ENCODE results near the gene LARP1B. TPM values are rescaled to one million over a fixed set of nuclear protein-coding genes. Genes with fewer than 3 reads are reported as not detected.

The LARP1B gene
- total RNA-seq, 1 experiment from 2014 or later = 31.1 TPM

DNA sequence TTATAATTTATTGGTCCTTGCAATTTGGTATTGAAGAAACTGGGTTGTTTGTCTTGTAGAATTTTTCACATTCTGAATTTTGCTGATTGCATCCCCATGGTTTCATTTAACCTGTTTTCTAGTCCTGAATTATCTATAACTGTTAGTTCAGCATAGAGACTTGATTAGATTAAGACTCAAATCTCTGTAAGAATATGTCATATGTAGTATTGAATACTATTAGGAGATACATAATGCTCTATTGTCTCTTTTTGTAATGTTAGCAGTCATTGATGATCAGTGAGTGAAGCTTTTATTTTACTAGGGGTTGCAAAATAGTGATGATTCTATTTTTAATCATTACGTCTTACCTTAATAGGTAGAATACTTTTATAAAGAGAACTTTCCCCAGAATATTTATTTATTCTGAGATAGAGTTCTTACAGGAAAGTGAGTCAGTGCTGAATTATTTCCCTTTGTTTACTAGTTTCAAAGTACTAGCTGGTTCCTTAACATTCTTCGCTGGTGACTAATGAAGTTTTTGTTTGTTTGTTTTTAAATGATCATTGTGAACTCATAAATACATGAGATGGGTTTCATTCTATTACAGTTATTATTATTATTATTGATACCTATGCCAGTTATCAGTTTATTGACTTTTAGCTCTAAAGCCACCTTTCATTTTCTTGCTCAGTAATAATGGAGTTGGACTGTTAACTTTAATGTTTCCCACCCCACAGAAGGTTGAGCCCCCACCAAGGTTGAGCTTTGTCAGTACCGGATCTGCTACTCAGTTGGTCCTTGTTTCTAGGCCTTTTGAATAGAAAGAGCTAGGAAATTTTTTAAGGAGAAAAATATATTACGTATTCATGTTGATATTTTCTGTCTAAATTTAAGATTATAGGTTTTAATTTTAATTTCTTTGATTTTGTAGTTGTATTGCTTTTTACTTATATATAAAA is 102.3 kb downstream of the LARP1B start:
- Histone ChIP-seq H3K4me3 (replicated peaks in 1 of 2; ENCODE audit: low read depth in 1 of 2, low read length in 2 of 2) (peak overlapping the region in 1 of 2 experiments; percentile 18; a peak in 1 of 4 replicates), H3K4me1 (ENCODE audit: control insufficient read depth in 1 of 2, insufficient read depth in 2 of 2, low read length in 2 of 2) (peaks cover 29 to 36% of the 10 kb centered on the region in 2 experiments), H2AFZ (ENCODE audit: low read depth, low read length, poor library complexity, severe bottlenecking) (no peak overlapping the region), H3K9me2 (ENCODE audit: insufficient read depth) (no peaks in the 10 kb centered on the region), H3K36me3 (ENCODE audit: control insufficient read depth in 1 of 2, insufficient read depth in 2 of 2, low read length in 2 of 2) (no peaks in the 10 kb centered on the region), H4K20me1 (ENCODE audit: insufficient read depth) (0 out of 2 replicates have a peak, but pooled peaks cover 3% of the 10 kb centered on the region), H3K27ac (ENCODE audit: low read depth, low read length) (peak overlapping the region; percentile 78), H3K79me2 (ENCODE audit: insufficient read depth, low read length) (no peaks in the 10 kb centered on the region), H3K9ac (ENCODE audit: low read length) (no peak overlapping the region), H3K27me3 (ENCODE audit: insufficient read depth, low read length) (no peaks in the 10 kb centered on the region), H3K4me2 (ENCODE audit: low read length) (peak overlapping the region; percentile 58), H3K9me3 (ENCODE audit: control insufficient read depth in 1 of 2, insufficient read depth in 1 of 2, low read depth in 1 of 2, low read length in 2 of 2) (no peaks in the 10 kb centered on the region)
- ChIA-PET CTCF (no interaction called here), POLR2A (no interaction called here), RAD21 (ENCODE audit: low non-redundant PET in 1 of 2, low total read pairs in 2 of 2, uncharacterized antibody in 2 of 2, unreplicated experiment in 2 of 2) (no interaction called here)
- TF ChIP-seq ZFX (IDR thresholded peaks at IDR 0.05) (no peak), CBX3 (IDR thresholded peaks at IDR 0.05; ENCODE audit: low read depth) (peak; percentile 49; the same call in 1 of the 2 replicates), POLR2AphosphoS5 (IDR thresholded peaks at IDR 0.05; ENCODE audit: low read depth, low read length) (no peak), EGR1 (IDR thresholded peaks at IDR 0.05; ENCODE audit: low read depth) (0 out of 2 replicates have a peak, but pooled peaks have one; percentile 14), JUND (IDR thresholded peaks at IDR 0.05) (peak; percentile 92), FOSL1 (IDR thresholded peaks at IDR 0.05; ENCODE audit: low read depth) (peak; percentile 94), SIN3A (IDR thresholded peaks at IDR 0.05; ENCODE audit: low read depth) (no peak), CEBPB (IDR thresholded peaks at IDR 0.05; ENCODE audit: low read depth) (peak; percentile 65), SP1 (IDR thresholded peaks at IDR 0.05; ENCODE audit: low read depth) (peak; percentile 79), TCF7L2 (IDR thresholded peaks at IDR 0.05; ENCODE audit: borderline replicate concordance, extremely low read depth, insufficient read depth, insufficient read length) (peak; percentile 64)
- TF ChIP-seq, protein P1, sequence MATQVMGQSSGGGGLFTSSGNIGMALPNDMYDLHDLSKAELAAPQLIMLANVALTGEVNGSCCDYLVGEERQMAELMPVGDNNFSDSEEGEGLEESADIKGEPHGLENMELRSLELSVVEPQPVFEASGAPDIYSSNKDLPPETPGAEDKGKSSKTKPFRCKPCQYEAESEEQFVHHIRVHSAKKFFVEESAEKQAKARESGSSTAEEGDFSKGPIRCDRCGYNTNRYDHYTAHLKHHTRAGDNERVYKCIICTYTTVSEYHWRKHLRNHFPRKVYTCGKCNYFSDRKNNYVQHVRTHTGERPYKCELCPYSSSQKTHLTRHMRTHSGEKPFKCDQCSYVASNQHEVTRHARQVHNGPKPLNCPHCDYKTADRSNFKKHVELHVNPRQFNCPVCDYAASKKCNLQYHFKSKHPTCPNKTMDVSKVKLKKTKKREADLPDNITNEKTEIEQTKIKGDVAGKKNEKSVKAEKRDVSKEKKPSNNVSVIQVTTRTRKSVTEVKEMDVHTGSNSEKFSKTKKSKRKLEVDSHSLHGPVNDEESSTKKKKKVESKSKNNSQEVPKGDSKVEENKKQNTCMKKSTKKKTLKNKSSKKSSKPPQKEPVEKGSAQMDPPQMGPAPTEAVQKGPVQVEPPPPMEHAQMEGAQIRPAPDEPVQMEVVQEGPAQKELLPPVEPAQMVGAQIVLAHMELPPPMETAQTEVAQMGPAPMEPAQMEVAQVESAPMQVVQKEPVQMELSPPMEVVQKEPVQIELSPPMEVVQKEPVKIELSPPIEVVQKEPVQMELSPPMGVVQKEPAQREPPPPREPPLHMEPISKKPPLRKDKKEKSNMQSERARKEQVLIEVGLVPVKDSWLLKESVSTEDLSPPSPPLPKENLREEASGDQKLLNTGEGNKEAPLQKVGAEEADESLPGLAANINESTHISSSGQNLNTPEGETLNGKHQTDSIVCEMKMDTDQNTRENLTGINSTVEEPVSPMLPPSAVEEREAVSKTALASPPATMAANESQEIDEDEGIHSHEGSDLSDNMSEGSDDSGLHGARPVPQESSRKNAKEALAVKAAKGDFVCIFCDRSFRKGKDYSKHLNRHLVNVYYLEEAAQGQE (IDR thresholded peaks at IDR 0.05; ENCODE audit: low read depth) = no peak
- TF ChIP-seq, protein P2, sequence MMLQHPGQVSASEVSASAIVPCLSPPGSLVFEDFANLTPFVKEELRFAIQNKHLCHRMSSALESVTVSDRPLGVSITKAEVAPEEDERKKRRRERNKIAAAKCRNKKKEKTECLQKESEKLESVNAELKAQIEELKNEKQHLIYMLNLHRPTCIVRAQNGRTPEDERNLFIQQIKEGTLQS (IDR thresholded peaks at IDR 0.05) = no peak
- TF ChIP-seq, protein P3, sequence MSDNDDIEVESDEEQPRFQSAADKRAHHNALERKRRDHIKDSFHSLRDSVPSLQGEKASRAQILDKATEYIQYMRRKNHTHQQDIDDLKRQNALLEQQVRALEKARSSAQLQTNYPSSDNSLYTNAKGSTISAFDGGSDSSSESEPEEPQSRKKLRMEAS (IDR thresholded peaks at IDR 0.05) = no peak; the same call in 1 of the 2 replicates
- intact Hi-C loops (cut with micrococcal nuclease) = no loop called here
- peak; percentile 69 for DNase-seq (ENCODE audit: low read depth, low spot score)
- no TSS peak for BruUV-seq (replicated peaks)
- peak; percentile 83 for ATAC-seq
